GM10266 (cell line): Measurements from ENCODE around the gene TXNDC16.

Experiments used
- DNase-seq: peaks from one replicate; pipeline ENCODE4 v3.0.0; 2012; ENCODE audit errors: extremely low spot score
- CTCF ChIP-seq: IDR thresholded peaks from 2 replicates; pipeline ENCODE4 v1.5.1; 2012; ENCODE audit warnings: mild to moderate bottlenecking, low read depth; ENCODE audit not compliant: control insufficient read depth, insufficient read depth; ENCODE audit errors: missing control alignments

TXNDC16 gene

GRCh38 chr14:52395728-52396127 is 156.6 kb downstream of the TXNDC16 start:
- TF ChIP-seq CTCF: no peak
- no peak for DNase-seq

- no peak for TF ChIP-seq CTCF
- no peak for DNase-seq
These were observed 160.3 kb downstream of the TXNDC16 start for GRCh38 chr14:52391881-52392615.
